ENCODE measurements around the gene MICA.
"Not testable (repeated sequence)": the region's sequence is repeated elsewhere in the genome, so short reads cannot be mapped to it uniquely, and the experiment has no call there.

MICA gene

DNA sequence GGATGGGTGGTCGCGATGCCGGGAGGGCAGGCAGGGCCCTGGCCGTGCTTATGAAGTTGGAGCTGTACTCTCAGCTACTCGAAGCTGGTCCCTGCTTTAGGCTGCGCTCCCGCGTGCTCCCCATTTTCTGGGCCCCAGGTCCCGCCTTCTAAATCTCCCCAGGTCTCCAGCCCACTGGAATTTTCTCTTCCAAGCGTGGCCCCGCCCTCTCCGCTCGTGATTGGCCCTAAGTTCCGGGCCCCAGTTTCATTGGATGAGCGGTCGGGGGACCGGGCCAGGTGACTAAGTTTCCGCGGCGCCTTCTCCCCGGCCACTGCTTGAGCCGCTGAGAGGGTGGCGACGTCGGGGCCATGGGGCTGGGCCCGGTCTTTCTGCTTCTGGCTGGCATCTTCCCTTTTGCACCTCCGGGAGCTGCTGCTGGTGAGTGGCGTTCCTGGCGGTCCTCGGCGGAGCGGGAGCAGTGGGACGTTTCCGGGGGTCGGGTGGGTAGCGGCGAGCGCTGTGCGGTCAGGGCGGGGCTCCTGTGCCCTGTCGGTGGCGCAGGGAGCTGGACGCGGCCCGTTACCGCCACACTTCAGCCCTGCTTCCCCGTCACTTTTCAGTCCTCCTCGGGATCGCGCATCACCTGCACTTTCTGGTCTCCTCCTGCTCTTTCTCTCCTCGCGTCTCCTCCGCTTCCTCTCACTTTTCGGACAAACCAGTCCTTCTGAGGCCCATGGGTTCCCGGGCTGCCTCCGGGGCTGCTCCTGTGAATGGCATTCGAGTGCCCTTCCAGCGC is at the start of gene MICA:
Gene MICA (plus strand): TSS at position 313 of the 778 bp plus-strand sequence. CDS start 38 bp downstream, at position 351.
- peak; percentile 92 for DNase-seq

DNA sequence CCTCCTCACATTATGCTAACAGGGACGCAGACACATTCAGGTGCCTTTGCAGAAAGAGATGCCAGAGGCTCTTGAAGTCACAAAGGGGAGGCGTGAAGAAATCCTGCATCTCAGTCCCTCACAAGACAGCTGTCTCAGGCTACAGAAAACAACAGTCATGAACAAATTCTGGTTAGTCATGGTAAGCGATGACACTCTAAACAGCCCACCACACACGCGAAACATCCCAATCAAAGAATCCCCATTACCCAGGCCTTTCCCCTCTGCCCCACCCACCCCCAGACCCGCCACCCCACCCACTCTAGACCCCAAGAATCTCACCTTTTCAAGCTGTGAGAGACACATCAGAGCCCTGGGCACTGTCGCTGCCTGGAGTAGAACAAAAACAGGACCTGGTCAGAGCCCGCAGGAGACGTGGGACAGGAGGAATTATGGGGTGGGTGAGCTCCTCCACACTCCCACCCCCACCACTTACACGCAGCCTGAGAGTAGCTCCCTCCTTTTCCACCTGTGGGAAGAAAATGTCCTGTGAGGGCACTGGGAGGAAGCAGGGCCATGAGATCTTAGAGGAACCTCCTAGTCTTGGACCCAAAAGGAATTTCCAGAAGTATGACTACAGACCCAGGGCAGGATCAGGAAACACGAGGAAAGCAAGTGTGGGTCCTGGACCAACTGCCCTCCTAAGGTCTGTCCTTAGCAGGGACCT is 49.1 kb upstream of the MICA start:
- no peak for DNase-seq

GRCh38 chr6:31354864-31355582 is 48.4 kb upstream of the MICA start:
- DNase-seq = no peak

DNA sequence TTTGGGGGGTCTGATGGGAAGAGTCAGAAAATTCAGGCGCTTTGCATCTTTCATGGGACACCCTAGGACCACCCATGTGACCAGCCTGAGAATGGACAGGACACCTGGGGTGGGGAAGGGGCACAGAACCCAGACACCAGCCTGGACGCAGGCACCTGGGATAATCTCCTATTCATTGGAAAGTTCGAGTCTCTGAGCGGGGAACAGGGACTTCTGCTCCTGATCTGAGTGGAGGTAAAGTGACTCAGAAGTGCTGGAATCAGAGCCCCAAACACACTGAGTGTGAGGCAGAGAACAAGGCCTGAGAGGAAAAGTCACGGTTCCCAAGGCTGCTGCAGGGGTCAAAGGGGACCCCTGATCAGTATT is 47.8 kb upstream of the MICA start:
- no peak for DNase-seq

- peak; percentile 18 for DNase-seq
Measured at GRCh38 chr6:31356216-31356945, 47.0 kb upstream of the MICA start.

- peak; percentile 69 for DNase-seq
Measured at GRCh38 chr6:31356946-31357466, 46.4 kb upstream of the MICA start, which contains the start of gene HLA-B. Gene HLA-B, minus strand, starts transcription at chr6:31357179. Its CDS starts 21 bp downstream, at chr6:31357158.

- DNase-seq = no peak
Measured at GRCh38 chr6:31357886-31358285, 45.5 kb upstream of the MICA start.

GRCh38 chr6:31358302-31358701 is 45.1 kb upstream of the MICA start:
- DNase-seq = no peak

- DNase-seq = no peak
Measured at GRCh38 chr6:31359581-31359980, 43.8 kb upstream of the MICA start.

GRCh38 chr6:31362751-31363150 is 40.6 kb upstream of the MICA start:
- no peak for DNase-seq

- no peak for DNase-seq
Measured at GRCh38 chr6:31363811-31364210, 39.6 kb upstream of the MICA start.

- no peak for DNase-seq
Measured at GRCh38 chr6:31365864-31366263, 37.5 kb upstream of the MICA start.

- DNase-seq = peak; percentile 73
Measured at GRCh38 chr6:31366693-31367470, 36.5 kb upstream of the MICA start.

DNA sequence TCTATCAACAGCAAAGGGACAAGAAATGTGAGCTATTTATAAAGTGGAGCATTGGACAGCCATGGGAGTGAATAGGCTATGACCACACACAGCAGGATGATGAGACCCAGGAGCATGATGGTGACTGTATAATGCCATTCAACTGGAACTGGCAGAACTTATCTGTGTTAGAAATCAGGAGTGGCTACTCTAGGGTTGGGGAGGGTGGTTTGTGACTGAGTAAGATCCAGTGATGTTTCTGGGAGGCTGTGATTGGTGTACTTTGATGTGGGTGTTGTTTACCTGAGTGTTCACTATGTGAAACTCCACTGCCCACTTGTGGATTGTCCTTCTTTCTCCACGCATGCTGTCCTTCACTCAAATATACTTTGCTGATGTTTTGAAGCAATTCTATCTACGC is 34.9 kb upstream of the MICA start:
- no peak for DNase-seq

GRCh38 chr6:31374118-31374517 is 29.3 kb upstream of the MICA start:
- not testable (repeated sequence) for DNase-seq

DNA sequence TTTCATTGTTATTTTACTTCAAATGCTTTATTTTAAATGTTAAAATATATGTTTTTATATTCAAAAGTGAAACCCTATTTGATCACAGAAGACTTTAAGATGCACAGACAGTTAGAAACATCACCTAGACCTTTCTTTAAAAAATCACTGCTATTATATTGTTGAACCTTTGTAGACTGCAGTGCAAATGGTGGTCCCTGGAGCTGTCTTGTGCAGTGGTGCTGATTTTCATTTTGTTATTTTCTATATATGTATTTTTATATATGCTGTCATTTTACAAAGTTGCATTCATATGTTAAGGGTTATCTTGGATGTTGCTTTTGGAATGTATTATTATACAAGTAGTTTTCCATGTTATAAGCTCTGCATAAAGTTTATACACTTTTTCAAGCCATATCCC is 27.7 kb upstream of the MICA start:
- no peak for DNase-seq

DNA sequence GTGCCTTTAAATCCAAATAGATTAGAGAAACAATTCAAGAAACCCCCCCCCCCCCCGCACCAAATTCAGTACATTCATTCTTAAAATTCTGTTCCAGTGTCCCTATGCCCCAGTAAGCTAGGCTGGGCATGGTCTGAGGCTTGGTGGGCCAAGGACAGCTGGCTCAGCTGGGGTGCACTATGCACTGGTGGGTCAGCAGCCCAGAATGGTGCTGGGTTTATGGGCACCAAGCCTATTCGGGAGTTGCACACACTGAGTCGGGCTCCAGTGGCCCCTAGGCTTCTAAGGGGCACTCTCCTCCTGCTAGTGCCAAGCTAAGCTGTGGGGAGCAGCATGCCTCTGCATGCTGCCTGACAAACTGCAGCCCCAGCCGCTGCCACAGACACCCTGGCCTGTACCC is 26.4 kb upstream of the MICA start:
- no peak for DNase-seq

DNA sequence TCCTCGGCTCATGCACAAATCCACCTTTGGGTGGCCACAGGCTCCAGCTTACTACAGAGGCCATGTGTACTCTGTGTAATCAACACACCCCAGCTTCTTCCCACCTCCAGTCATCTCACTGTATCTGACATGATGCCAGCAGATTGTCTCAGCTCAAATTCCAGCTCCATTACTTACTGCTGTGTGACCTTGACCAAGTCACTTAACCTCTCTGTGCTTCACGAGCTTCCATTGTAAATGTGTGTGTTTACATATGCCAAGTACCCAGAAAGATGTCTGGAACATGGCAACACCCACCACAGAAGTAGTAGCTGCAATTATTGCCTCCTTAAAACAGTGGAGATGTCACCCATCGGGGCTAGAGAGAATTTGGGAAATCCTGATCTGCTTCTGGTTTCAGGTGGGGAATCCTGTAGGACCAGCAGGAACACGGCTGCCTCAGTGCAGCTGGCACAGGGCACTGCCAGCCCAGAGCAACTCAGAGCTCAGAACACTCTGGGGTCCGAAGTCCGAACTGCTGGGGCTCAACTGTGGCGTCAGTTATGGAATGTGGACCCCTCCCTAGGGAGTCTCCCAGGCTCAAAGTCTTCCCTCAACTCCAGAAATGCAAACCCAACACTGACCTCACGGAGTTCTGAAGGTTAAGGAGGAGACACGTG is 25.2 kb upstream of the MICA start:
- DNase-seq = no peak

DNA sequence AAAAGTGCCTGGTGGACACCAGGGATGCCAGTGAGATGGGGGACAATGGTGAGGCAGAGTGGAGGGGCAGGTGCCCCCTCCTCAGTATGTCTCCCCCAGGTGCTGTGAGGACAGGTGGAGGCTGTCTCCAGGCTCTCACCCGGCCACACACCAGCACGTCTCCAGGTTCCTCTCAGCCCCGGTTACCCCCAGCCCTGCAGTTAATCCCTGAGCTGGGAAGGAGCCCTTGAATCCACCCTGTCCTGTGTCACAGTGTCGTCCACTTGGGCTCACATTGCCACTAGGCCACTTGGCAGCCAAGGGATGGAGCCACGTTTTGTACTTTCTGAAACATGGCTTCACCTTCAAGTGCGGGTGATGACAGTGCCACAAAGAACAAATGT is 24.7 kb upstream of the MICA start:
- no peak for DNase-seq

GRCh38 chr6:31379850-31380249 is 23.5 kb upstream of the MICA start:
- DNase-seq = no peak

- no peak for DNase-seq
Measured at GRCh38 chr6:31381666-31382065, 21.7 kb upstream of the MICA start.

Measured in HCEC 1CT (cell line).